A673 (cell line): ENCODE results near the gene C2. TPM values are rescaled to one million over a fixed set of nuclear protein-coding genes. Genes with fewer than 3 reads are reported as not detected.

Source experiments
- BruUV-seq: library from RNA; stranded (reverse); fragments of 400-500 nt; replicated peaks from 2 replicates; lab custom pipeline; 2021; lab: Mats Ljungman, UMichigan
- CTCF ChIA-PET: fragments of 300-600 bp; sonication (Branson Sonifier 250); formaldehyde crosslinking; loops from one replicate; lab custom pipeline; 2022; ENCODE audit warnings: antibody characterized with exemption; lab: Charles Lee
- POLR2A ChIA-PET: fragments of 300-600 bp; sonication (Branson Sonifier 250); formaldehyde crosslinking; loops from one replicate; lab custom pipeline; 2022; ENCODE audit warnings: antibody characterized with exemption; ENCODE audit not compliant: low non-redundant PET; lab: Charles Lee
- DNase-seq: peaks from one replicate; pipeline ENCODE4 v3.0.0-alpha.2; 2015; ENCODE audit warnings: low spot score
- H3K27ac ChIP-seq: fragments of 200-600 bp; sonication (generic); 2 replicates; pipeline ENCODE4 v1.5.1; 2016; ENCODE audit warnings: mixed run types, low read depth, mild to moderate bottlenecking, mixed read lengths, antibody characterized with exemption, low read length; ENCODE audit not compliant: poor library complexity, severe bottlenecking
- H3K27me3 ChIP-seq: fragments of 200-600 bp; sonication (generic); replicated peaks from 2 replicates; pipeline ENCODE4 v1.6.1; 2017; ENCODE audit warnings: mixed run types, low read depth, mild to moderate bottlenecking, mixed read lengths, antibody characterized with exemption, low read length; ENCODE audit not compliant: insufficient read depth, poor library complexity
- H3K36me3 ChIP-seq: fragments of 200-600 bp; sonication (generic); 2 replicates; pipeline ENCODE4 v1.6.1; 2016; ENCODE audit warnings: mixed run types, mild to moderate bottlenecking, mixed read lengths, antibody characterized with exemption, low read length; ENCODE audit not compliant: insufficient read depth, poor library complexity, severe bottlenecking
- H3K4me1 ChIP-seq: fragments of 200-600 bp; sonication (generic); 2 replicates; pipeline ENCODE4 v1.6.1; 2017; ENCODE audit warnings: mixed run types, mild to moderate bottlenecking, mixed read lengths, antibody characterized with exemption, low read length; ENCODE audit not compliant: insufficient read depth, poor library complexity, severe bottlenecking
- H3K4me3 ChIP-seq: fragments of 200-600 bp; sonication (generic); 2 replicates; pipeline ENCODE4 v1.5.1; 2016; ENCODE audit warnings: low read depth, mixed run types, mild to moderate bottlenecking, mixed read lengths, low read length; ENCODE audit not compliant: poor library complexity, severe bottlenecking
- H3K9me3 ChIP-seq: fragments of 200-600 bp; sonication (generic); 2 replicates; pipeline ENCODE4 v1.6.1; 2016; ENCODE audit warnings: mixed run types, low read depth, mild to moderate bottlenecking, mixed read lengths, antibody characterized with exemption, low read length; ENCODE audit not compliant: poor library complexity, severe bottlenecking
- CTCF ChIP-seq: fragments of 300-800, 200-600 bp; sonication (generic); conservative IDR thresholded peaks from 2 replicates; pipeline ENCODE4 v1.5.1; 2017; ENCODE audit warnings: low read depth, mild to moderate bottlenecking, antibody characterized with exemption, low read length, moderate library complexity, mixed read lengths
- EZH2 ChIP-seq: fragments of 200-600 bp; sonication (generic); IDR thresholded peaks from 2 replicates; pipeline ENCODE4 v1.6.1; 2017; ENCODE audit warnings: borderline replicate concordance, low read depth, mild to moderate bottlenecking, mixed read lengths, antibody characterized with exemption, low read length; ENCODE audit not compliant: poor library complexity, severe bottlenecking
- intact Hi-C: fragments of 100-400 bp; cut with micrococcal nuclease; formaldehyde crosslinking; loops from one replicate; pipeline ENCODE4 v1.10.0; 2022; ENCODE audit not compliant: unreplicated experiment
- total RNA-seq: library from RNA; stranded (reverse); gene quantifications from 2 replicates; pipeline ENCODE4 v1.2.3, GENCODE V29; 2021

C2 gene
- total RNA-seq, 1 experiment from 2014 or later = 0.56 TPM

- Histone ChIP-seq H3K27ac (no peak overlapping the region), H3K27me3 (no peaks in the 10 kb centered on the region), H3K4me3 (no peak overlapping the region), H3K9me3 (no peaks in the 10 kb centered on the region), H3K4me1 (no peaks in the 10 kb centered on the region), H3K36me3 (no peaks in the 10 kb centered on the region)
- CTCF ChIA-PET = no interaction called here
- POLR2A ChIA-PET = no interaction called here
- BruUV-seq = no TSS peak
- intact Hi-C loops = no loop called here
- TF ChIP-seq CTCF (no peak), EZH2 (no peak)
- DNase-seq = no peak
Measured at GRCh38 chr6:31933537-31933936, 6.0 kb downstream of the C2 start.

- POLR2A ChIA-PET = no interaction called here
- Histone ChIP-seq H3K4me1 (no peaks in the 10 kb centered on the region), H3K9me3 (no peaks in the 10 kb centered on the region), H3K36me3 (no peaks in the 10 kb centered on the region), H3K4me3 (no peak overlapping the region), H3K27me3 (no peaks in the 10 kb centered on the region), H3K27ac (no peak overlapping the region)
- no TSS peak for BruUV-seq
- TF ChIP-seq CTCF (no peak), EZH2 (no peak)
- CTCF ChIA-PET = no interaction called here
- intact Hi-C loops = no loop called here
- DNase-seq = no peak
Measured at GRCh38 chr6:31935021-31935420, 7.5 kb downstream of the C2 start.

- ChIA-PET POLR2A (no interaction called here), CTCF (interaction anchor here (0.6 kb wide), 1 partner anchor 310 kb away, joined by 3 read pairs; no protein-coding TSS in a partner anchor)
- Histone ChIP-seq H3K36me3 (no peaks in the 10 kb centered on the region), H3K9me3 (no peaks in the 10 kb centered on the region), H3K4me1 (no peaks in the 10 kb centered on the region), H3K27me3 (no peaks in the 10 kb centered on the region), H3K27ac (no peak overlapping the region), H3K4me3 (no peak overlapping the region)
- intact Hi-C loops = no loop called here
- BruUV-seq = no TSS peak
- no peak for DNase-seq
- TF ChIP-seq CTCF = no peak
- TF ChIP-seq EZH2 = no peak
Measured at GRCh38 chr6:31935823-31936222, 8.3 kb downstream of the C2 start.
